Transverse colon (tissue), 4 donors: ENCODE measurements around the gene CGGBP1.

Source experiments
- EP300 ChIP-seq: sonication (generic); formaldehyde crosslinking; IDR thresholded peaks from one replicate; pipeline ENCODE4 v1.6.1; 2017; ENCODE audit warnings: antibody characterized with exemption, low read depth
- POLR2A ChIP-seq: fragments of 450-650 bp; IDR thresholded peaks from one replicate; pipeline ENCODE4 v1.6.1; 2016; ENCODE audit warnings: antibody characterized with exemption, mild to moderate bottlenecking, moderate library complexity
- POLR2AphosphoS5 ChIP-seq, 3 donors: sonication (generic); formaldehyde crosslinking; IDR thresholded peaks; one replicate each; pipeline ENCODE4 v1.6.1; 2016; ENCODE audit warnings: antibody characterized with exemption in 3 of 3
- TF ChIP-seq, protein P1 (sequence below), 5 experiments: fragments of 200-600 bp in 3 of 5; fragments of 450-650 bp in 2 of 5; sonication (generic) in 3 of 5; IDR thresholded peaks; 1 replicate in 2 of 5; 2 replicates in 3 of 5; pipeline ENCODE4 v1.5.1; 2016 to 2017; ENCODE audit warnings: antibody characterized with exemption in 5 of 5, inconsistent platforms in 3 of 5, mild to moderate bottlenecking in 2 of 5, moderate library complexity in 1 of 5

DNA sequence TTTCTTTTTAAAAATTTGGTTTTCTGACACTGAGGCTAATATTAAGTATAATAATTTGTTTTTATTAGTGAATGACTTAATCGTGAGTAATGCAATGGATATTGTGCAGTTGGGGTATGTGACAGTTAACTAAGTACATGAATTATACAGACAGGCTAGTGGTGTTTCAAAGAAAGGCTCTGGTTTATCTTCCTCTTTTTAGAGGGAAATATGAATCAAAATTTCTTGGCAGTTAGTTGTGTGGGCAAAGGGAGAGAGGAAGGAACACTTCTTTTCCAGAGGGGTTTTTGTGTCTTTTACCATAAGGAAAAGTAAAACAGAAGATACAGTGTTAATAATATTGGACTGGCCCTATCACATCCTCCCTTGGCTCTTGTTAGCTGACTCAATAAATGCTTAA is 2.9 kb upstream of the CGGBP1 start:
- TF ChIP-seq, protein P1, sequence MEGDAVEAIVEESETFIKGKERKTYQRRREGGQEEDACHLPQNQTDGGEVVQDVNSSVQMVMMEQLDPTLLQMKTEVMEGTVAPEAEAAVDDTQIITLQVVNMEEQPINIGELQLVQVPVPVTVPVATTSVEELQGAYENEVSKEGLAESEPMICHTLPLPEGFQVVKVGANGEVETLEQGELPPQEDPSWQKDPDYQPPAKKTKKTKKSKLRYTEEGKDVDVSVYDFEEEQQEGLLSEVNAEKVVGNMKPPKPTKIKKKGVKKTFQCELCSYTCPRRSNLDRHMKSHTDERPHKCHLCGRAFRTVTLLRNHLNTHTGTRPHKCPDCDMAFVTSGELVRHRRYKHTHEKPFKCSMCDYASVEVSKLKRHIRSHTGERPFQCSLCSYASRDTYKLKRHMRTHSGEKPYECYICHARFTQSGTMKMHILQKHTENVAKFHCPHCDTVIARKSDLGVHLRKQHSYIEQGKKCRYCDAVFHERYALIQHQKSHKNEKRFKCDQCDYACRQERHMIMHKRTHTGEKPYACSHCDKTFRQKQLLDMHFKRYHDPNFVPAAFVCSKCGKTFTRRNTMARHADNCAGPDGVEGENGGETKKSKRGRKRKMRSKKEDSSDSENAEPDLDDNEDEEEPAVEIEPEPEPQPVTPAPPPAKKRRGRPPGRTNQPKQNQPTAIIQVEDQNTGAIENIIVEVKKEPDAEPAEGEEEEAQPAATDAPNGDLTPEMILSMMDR (IDR thresholded peaks at IDR 0.05), result no peak
- TF ChIP-seq POLR2AphosphoS5 (IDR thresholded peaks at IDR 0.05), result no peak
- no peak for TF ChIP-seq EP300
- TF ChIP-seq POLR2A, result no peak
